Activated CD8-positive, alpha-beta T cell treated with anti-CD3 and anti-CD28 coated beads, Interleukin-2, amount 10 ng/mL, durations not matched to agents 7 days and 5 days (primary cell): ENCODE measurements around the gene RBM15B. TPM values are rescaled to one million over a fixed set of nuclear protein-coding genes. Genes with fewer than 3 reads are reported as not detected.

Experiments
- ATAC-seq: fragments of 150-1000 bp; cut with Tn5 transposase; one replicate; pipeline ENCODE4 v1.10.0; 2021; ENCODE audit warnings: moderate library complexity
- CTCF ChIA-PET: fragments of 350-600 bp; sonication (Branson Sonifier 250); formaldehyde crosslinking; loops from one replicate; lab custom pipeline; 2021; ENCODE audit warnings: antibody characterized with exemption; lab: Charles Lee
- POLR2A ChIA-PET: fragments of 350-600 bp; sonication (Branson Sonifier 250); formaldehyde crosslinking; loops from one replicate; lab custom pipeline; 2021; ENCODE audit warnings: antibody characterized with exemption; lab: Charles Lee
- DNase-seq: peaks from one replicate; pipeline ENCODE4 v3.0.0-alpha.2; 2020
- H3K27ac Mint-ChIP-seq: one replicate; pipeline ENCODE4 v1.8.0; 2021; ENCODE audit warnings: mild to moderate bottlenecking, mixed read lengths
- H3K27me3 Mint-ChIP-seq: one replicate; pipeline ENCODE4 v1.8.0; 2021; ENCODE audit warnings: low read depth, mixed read lengths
- H3K36me3 Mint-ChIP-seq: one replicate; pipeline ENCODE4 v1.8.0; 2021; ENCODE audit warnings: low read depth, mixed read lengths
- H3K4me1 Mint-ChIP-seq: one replicate; pipeline ENCODE4 v1.8.0; 2021; ENCODE audit warnings: low read depth, mixed read lengths
- H3K4me3 Mint-ChIP-seq: one replicate; pipeline ENCODE4 v1.8.0; 2021; ENCODE audit warnings: mild to moderate bottlenecking, mixed read lengths
- H3K9me3 Mint-ChIP-seq: one replicate; pipeline ENCODE4 v1.8.0; 2022; ENCODE audit warnings: mixed read lengths; ENCODE audit not compliant: insufficient read depth
- total RNA-seq, 2 experiments: library from RNA; stranded (reverse); gene quantifications; one replicate each; pipeline ENCODE4 v1.2.3, GENCODE V29; 2021

RBM15B gene, protein sequence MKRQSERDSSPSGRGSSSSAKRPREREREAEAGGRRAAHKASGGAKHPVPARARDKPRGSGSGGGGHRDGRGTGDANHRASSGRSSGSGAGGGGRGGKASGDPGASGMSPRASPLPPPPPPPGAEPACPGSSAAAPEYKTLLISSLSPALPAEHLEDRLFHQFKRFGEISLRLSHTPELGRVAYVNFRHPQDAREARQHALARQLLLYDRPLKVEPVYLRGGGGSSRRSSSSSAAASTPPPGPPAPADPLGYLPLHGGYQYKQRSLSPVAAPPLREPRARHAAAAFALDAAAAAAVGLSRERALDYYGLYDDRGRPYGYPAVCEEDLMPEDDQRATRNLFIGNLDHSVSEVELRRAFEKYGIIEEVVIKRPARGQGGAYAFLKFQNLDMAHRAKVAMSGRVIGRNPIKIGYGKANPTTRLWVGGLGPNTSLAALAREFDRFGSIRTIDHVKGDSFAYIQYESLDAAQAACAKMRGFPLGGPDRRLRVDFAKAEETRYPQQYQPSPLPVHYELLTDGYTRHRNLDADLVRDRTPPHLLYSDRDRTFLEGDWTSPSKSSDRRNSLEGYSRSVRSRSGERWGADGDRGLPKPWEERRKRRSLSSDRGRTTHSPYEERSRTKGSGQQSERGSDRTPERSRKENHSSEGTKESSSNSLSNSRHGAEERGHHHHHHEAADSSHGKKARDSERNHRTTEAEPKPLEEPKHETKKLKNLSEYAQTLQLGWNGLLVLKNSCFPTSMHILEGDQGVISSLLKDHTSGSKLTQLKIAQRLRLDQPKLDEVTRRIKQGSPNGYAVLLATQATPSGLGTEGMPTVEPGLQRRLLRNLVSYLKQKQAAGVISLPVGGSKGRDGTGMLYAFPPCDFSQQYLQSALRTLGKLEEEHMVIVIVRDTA
- total RNA-seq: 10 to 100 TPM; 30.7 to 30.8 TPM

- H3K36me3 Mint-ChIP-seq: peaks cover 61% of the 10 kb centered on the region
- H3K4me1 Mint-ChIP-seq: peaks cover 79% of the 10 kb centered on the region
- CTCF ChIA-PET: interaction anchor here (1.2 to 8.4 kb wide), 9 partner anchors 11 to 775 kb away, joined by 3 to 106 read pairs (median 21); partner anchors contain the start of genes DCAF1, MAPKAPK3 and TEX264
These were observed at the start of gene RBM15B for GRCh38 chr3:51391075-51391565. TSS of gene RBM15B (plus strand) at chr3:51391285. CDS start at chr3:51391400, 115 bp downstream.

GRCh38 chr3:51343918-51344687 lies 47.0 kb upstream of the RBM15B start:
- ChIA-PET CTCF (interaction anchor here (0.7 kb wide), 1 partner anchor 33 kb away, joined by 3 read pairs; no protein-coding TSS in a partner anchor), POLR2A (no interaction called here)
- no peak for DNase-seq
- H3K4me3 Mint-ChIP-seq: no peak overlapping the region
- no peak overlapping the region for H3K27ac Mint-ChIP-seq
- no peaks in the 10 kb centered on the region for H3K27me3 Mint-ChIP-seq
- no peaks in the 10 kb centered on the region for H3K36me3 Mint-ChIP-seq
- H3K9me3 Mint-ChIP-seq: no peaks in the 10 kb centered on the region
- no peaks in the 10 kb centered on the region for H3K4me1 Mint-ChIP-seq
- ATAC-seq: no peak

More at GRCh38 chr3:51391075-51391565, at the start of gene RBM15B:
- POLR2A ChIA-PET: interaction anchor here (0.5 to 2.3 kb wide), 2 partner anchors 759 to 779 kb away, joined by 3 to 5 read pairs; partner anchors contain the start of gene CISH
- peak within 1 kb of the TSS; percentile 83 for H3K4me3 Mint-ChIP-seq
- ATAC-seq: peak; percentile 95
- H3K27ac Mint-ChIP-seq: peak within 1 kb of the TSS; percentile 94
- H3K27me3 Mint-ChIP-seq: no peaks in the 10 kb centered on the region
- peak; percentile 98 for DNase-seq
- no peaks in the 10 kb centered on the region for H3K9me3 Mint-ChIP-seq

GRCh38 chr3:51350751-51351150 lies 40.3 kb upstream of the RBM15B start:
- H3K36me3 Mint-ChIP-seq: no peaks in the 10 kb centered on the region
- POLR2A ChIA-PET: no interaction called here
- H3K4me3 Mint-ChIP-seq: no peak overlapping the region
- no peaks in the 10 kb centered on the region for H3K9me3 Mint-ChIP-seq
- CTCF ChIA-PET: no interaction called here
- H3K27me3 Mint-ChIP-seq: no peaks in the 10 kb centered on the region
- no peak for ATAC-seq
- H3K4me1 Mint-ChIP-seq: no peaks in the 10 kb centered on the region
- no peak for DNase-seq
- H3K27ac Mint-ChIP-seq: no peak overlapping the region

GRCh38 chr3:51353131-51353530 lies 38.0 kb upstream of the RBM15B start:
- no peaks in the 10 kb centered on the region for H3K9me3 Mint-ChIP-seq
- H3K36me3 Mint-ChIP-seq: no peaks in the 10 kb centered on the region
- no peak overlapping the region for H3K27ac Mint-ChIP-seq
- ChIA-PET POLR2A (no interaction called here), CTCF (no interaction called here)
- no peaks in the 10 kb centered on the region for H3K4me1 Mint-ChIP-seq
- ATAC-seq: no peak
- no peak overlapping the region for H3K4me3 Mint-ChIP-seq
- no peaks in the 10 kb centered on the region for H3K27me3 Mint-ChIP-seq
- no peak for DNase-seq

DNA sequence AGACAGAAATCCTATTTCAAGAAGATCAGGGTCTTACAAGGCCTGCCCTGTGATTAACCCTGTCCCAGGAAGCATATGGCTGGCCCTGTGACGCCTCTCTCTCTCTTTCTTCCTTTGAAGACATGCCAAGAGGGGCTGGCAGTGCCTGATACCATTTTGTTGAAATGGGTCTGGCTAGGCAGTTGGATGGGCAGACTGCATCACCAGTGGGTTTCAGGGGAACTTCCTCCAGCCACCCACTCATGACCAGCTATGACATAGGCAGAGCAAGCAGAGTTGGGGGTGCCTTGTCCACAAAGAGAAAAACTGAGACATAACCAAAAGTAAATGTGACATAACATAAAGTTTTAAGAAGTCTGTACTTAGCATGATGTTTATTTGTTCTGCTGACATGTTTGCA lies 37.4 kb upstream of the RBM15B start:
- H3K27ac Mint-ChIP-seq: no peak overlapping the region
- H3K4me3 Mint-ChIP-seq: no peak overlapping the region
- ChIA-PET POLR2A (no interaction called here), CTCF (no interaction called here)
- no peaks in the 10 kb centered on the region for H3K36me3 Mint-ChIP-seq
- no peaks in the 10 kb centered on the region for H3K4me1 Mint-ChIP-seq
- no peak for ATAC-seq
- no peak for DNase-seq
- no peaks in the 10 kb centered on the region for H3K27me3 Mint-ChIP-seq
- no peaks in the 10 kb centered on the region for H3K9me3 Mint-ChIP-seq

DNA sequence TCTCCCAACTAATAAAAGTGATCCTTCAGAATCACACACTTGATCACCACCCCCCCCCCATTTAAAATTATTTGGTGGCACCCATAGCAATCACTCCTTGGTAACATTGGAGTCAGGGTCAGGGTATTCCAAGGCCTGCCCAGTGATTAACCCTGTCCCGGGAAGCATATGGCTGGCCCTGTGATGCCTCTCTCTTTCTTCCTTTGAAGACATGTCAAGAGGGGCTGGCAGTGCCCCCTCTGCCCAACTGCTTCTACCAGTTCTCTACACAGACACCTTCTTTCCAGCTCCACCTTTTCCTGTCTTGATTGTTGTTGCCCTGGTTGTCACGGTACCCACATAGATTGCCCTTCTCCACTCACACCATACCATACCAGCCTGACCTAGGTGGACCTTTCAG lies 36.9 kb upstream of the RBM15B start:
- Mint-ChIP-seq H3K4me1 (no peaks in the 10 kb centered on the region), H3K9me3 (no peaks in the 10 kb centered on the region), H3K27me3 (no peaks in the 10 kb centered on the region), H3K36me3 (no peaks in the 10 kb centered on the region), H3K27ac (no peak overlapping the region), H3K4me3 (no peak overlapping the region)
- ATAC-seq (no peak), DNase-seq (no peak)
- ChIA-PET CTCF (no interaction called here), POLR2A (no interaction called here)

GRCh38 chr3:51354731-51355615 lies 36.1 kb upstream of the RBM15B start:
- ChIA-PET POLR2A (no interaction called here), CTCF (no interaction called here)
- Mint-ChIP-seq H3K4me1 (no peaks in the 10 kb centered on the region), H3K9me3 (no peaks in the 10 kb centered on the region), H3K4me3 (no peak overlapping the region), H3K27me3 (no peaks in the 10 kb centered on the region), H3K36me3 (no peaks in the 10 kb centered on the region), H3K27ac (no peak overlapping the region)
- ATAC-seq (no peak), DNase-seq (no peak)

DNA sequence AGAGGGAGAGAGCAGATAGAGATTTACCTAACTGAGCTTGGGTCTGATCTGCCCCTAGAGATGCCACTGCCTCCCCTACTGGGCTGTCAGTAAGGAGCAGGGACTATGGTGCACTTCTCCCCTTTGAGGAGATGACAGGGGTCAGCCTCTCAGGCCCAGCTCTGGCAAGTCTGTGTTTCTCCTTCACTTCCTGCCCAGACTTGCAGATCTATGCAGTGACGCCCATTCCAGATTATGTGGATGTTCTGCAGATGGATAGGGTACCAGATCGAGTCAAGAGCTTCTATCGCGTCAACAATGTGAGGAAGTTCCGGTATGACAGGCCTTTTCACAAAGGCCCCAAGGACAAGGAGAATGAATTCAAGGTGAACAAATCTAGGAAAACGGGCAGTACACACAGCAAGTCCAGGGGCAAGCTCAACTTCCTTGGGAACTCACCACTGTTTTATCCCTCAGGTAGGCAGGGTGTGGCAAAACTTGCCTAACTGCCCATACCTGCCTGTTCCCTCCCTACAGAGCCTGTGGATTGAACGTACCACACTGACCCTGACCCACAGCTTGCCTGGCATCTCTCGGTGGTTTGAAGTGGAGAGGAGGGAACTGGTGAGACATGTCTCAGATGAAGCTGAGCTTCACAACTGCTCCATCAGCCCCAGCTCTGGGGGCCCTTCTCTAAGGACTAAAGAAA lies 35.0 kb upstream of the RBM15B start:
- DNase-seq: no peak
- Mint-ChIP-seq H3K27me3 (no peaks in the 10 kb centered on the region), H3K9me3 (no peaks in the 10 kb centered on the region), H3K4me1 (no peaks in the 10 kb centered on the region), H3K4me3 (no peak overlapping the region), H3K36me3 (no peaks in the 10 kb centered on the region), H3K27ac (no peak overlapping the region)
- POLR2A ChIA-PET: no interaction called here
- CTCF ChIA-PET: no interaction called here
- no peak for ATAC-seq

DNA sequence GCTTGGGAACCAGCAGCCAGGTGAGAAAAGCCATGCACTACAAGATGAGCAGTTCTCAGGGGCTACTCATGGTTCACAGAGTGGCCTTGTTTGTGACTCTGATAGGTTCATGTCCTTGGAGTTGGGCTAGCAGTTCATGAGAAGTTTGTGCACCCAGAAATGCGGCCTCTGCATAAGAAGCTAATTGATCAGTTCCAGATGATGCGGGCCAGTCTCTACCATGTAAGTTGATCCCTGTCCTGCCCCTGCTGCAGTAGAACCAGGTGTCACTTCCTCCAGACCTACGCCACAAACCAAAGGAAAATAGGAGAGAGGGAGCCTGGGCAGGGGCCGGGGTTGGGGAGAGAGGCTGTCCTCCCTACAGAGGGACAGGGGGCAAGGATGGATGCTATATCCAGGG lies 33.2 kb upstream of the RBM15B start:
- Mint-ChIP-seq H3K4me1 (no peaks in the 10 kb centered on the region), H3K36me3 (no peaks in the 10 kb centered on the region)
- CTCF ChIA-PET: no interaction called here

GRCh38 chr3:51358981-51359380 lies 32.1 kb upstream of the RBM15B start:
- CTCF ChIA-PET: interaction anchor here (0.5 to 0.9 kb wide), 2 partner anchors 13 to 124 kb away, joined by 3 to 4 read pairs; no protein-coding TSS in a partner anchor

More for the DNA sequence above, 33.2 kb upstream of the RBM15B start:
- no peaks in the 10 kb centered on the region for H3K27me3 Mint-ChIP-seq
- ATAC-seq (no peak), DNase-seq (no peak)
- no peaks in the 10 kb centered on the region for H3K9me3 Mint-ChIP-seq
- H3K27ac Mint-ChIP-seq: no peak overlapping the region
- H3K4me3 Mint-ChIP-seq: no peak overlapping the region
- POLR2A ChIA-PET: no interaction called here

More at GRCh38 chr3:51358981-51359380, 32.1 kb upstream of the RBM15B start:
- H3K27me3 Mint-ChIP-seq: no peaks in the 10 kb centered on the region
- no peaks in the 10 kb centered on the region for H3K36me3 Mint-ChIP-seq
- no peak overlapping the region for H3K27ac Mint-ChIP-seq
- H3K4me1 Mint-ChIP-seq: no peaks in the 10 kb centered on the region
- DNase-seq (no peak), ATAC-seq (no peak)
- POLR2A ChIA-PET: no interaction called here
- H3K4me3 Mint-ChIP-seq: no peak overlapping the region
- H3K9me3 Mint-ChIP-seq: no peaks in the 10 kb centered on the region
